Cardiac fibroblast (primary cell): ENCODE measurements around the gene HDX.
A peak's percentile ranks its signal among the peaks of the same experiment; 100 is the strongest.
"Not testable (repeated sequence)": the region's sequence is repeated elsewhere in the genome, so short reads cannot be mapped to it uniquely, and the experiment has no call there.

Experiments used
- DNase-seq, 2 donors: peaks; one replicate each; pipeline versions ENCODE4 v3.0.0 to v3.0.0-alpha.2; 2010; ENCODE audit warnings: low read depth in 2 of 2
- H3K4me3 ChIP-seq, 2 donors: replicated peaks in 1 of 2; 1 replicate in 1 of 2; 2 replicates in 1 of 2; pipeline ENCODE4 v1.5.1; 2011; ENCODE audit warnings: low read depth in 2 of 2, low read length in 2 of 2, mild to moderate bottlenecking in 2 of 2, moderate library complexity in 1 of 2
- CTCF ChIP-seq: IDR thresholded peaks from one replicate; pipeline ENCODE4 v1.5.1; 2011; ENCODE audit warnings: low read depth, mild to moderate bottlenecking, low read length, inconsistent platforms

HDX gene

GRCh38 chrX:84501798-84502628 is at the start of gene HDX:
TSS of gene HDX (minus strand) at chrX:84502453. CDS start at chrX:84475397, 27,056 bp downstream.
- TF ChIP-seq CTCF: no peak
- peak within 1 kb of the TSS; percentile 69 for H3K4me3 ChIP-seq
- DNase-seq: peak; percentile 88 to 90

- not testable (repeated sequence) for DNase-seq, H3K4me3 ChIP-seq
Measured at GRCh38 chrX:84541315-84541714, 39.1 kb upstream of the HDX start.

GRCh38 chrX:84537627-84538026 is 35.4 kb upstream of the HDX start:
- not testable (repeated sequence) for DNase-seq, H3K4me3 ChIP-seq

- H3K4me3 ChIP-seq: no peak overlapping the region
- no peak for DNase-seq
- no peak for TF ChIP-seq CTCF
Measured at GRCh38 chrX:84488426-84488825, 13.8 kb downstream of the HDX start.

- DNase-seq: no peak
- H3K4me3 ChIP-seq: no peak overlapping the region
- no peak for TF ChIP-seq CTCF
Measured at GRCh38 chrX:84487365-84488353, 14.6 kb downstream of the HDX start.

GRCh38 chrX:84479086-84479485 is 23.2 kb downstream of the HDX start:
- H3K4me3 ChIP-seq: no peak overlapping the region
- TF ChIP-seq CTCF: no peak
- no peak for DNase-seq

- no peak overlapping the region for H3K4me3 ChIP-seq
- TF ChIP-seq CTCF: no peak
- DNase-seq: no peak
Measured at GRCh38 chrX:84477114-84477513, 25.1 kb downstream of the HDX start.
